ENCODE data around the gene ACSL6.

The ACSL6 gene, protein sequence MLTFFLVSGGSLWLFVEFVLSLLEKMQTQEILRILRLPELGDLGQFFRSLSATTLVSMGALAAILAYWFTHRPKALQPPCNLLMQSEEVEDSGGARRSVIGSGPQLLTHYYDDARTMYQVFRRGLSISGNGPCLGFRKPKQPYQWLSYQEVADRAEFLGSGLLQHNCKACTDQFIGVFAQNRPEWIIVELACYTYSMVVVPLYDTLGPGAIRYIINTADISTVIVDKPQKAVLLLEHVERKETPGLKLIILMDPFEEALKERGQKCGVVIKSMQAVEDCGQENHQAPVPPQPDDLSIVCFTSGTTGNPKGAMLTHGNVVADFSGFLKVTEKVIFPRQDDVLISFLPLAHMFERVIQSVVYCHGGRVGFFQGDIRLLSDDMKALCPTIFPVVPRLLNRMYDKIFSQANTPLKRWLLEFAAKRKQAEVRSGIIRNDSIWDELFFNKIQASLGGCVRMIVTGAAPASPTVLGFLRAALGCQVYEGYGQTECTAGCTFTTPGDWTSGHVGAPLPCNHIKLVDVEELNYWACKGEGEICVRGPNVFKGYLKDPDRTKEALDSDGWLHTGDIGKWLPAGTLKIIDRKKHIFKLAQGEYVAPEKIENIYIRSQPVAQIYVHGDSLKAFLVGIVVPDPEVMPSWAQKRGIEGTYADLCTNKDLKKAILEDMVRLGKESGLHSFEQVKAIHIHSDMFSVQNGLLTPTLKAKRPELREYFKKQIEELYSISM

GRCh38 chr5:132011622-132012343 is at the start of gene ACSL6:
ACSL6 (minus strand) TSS chr5:132011658; CDS start chr5:132011553, 105 bp downstream.
- no peak for DNase-seq (ENCODE audit: low read depth)

DNA sequence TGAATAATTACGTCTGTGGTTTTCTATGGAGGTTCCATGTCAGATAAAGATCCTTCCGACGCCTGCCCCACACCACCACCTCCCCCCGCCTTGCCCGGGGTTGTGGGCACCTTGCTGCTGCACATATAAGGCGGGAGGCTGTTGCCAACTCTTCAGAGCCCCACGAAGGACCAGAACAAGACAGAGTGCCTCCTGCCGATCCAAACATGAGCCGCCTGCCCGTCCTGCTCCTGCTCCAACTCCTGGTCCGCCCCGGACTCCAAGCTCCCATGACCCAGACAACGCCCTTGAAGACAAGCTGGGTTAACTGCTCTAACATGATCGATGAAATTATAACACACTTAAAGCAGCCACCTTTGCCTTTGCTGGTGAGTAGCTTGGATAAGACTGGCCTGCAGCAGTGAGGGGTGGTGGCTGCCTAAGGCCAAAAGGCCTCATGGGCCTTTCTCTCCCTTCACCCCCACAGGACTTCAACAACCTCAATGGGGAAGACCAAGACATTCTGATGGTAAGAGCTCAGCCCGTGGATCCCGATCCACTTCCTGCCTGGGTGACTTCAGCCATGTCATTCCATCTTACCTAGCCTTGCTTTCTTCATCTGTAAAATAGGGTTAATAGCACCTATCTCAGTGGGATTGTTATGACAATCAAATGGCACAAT is 49.2 kb upstream of the ACSL6 start, which contains the start of gene IL3:
IL3 (plus strand) TSS at position 155 of the 661 bp plus-strand sequence; CDS start at position 207, 52 bp downstream.
- no peak for DNase-seq (ENCODE audit: low read depth)

GRCh38 chr5:132059696-132060500 is 48.4 kb upstream of the ACSL6 start:
- DNase-seq (ENCODE audit: low read depth), result no peak

DNA sequence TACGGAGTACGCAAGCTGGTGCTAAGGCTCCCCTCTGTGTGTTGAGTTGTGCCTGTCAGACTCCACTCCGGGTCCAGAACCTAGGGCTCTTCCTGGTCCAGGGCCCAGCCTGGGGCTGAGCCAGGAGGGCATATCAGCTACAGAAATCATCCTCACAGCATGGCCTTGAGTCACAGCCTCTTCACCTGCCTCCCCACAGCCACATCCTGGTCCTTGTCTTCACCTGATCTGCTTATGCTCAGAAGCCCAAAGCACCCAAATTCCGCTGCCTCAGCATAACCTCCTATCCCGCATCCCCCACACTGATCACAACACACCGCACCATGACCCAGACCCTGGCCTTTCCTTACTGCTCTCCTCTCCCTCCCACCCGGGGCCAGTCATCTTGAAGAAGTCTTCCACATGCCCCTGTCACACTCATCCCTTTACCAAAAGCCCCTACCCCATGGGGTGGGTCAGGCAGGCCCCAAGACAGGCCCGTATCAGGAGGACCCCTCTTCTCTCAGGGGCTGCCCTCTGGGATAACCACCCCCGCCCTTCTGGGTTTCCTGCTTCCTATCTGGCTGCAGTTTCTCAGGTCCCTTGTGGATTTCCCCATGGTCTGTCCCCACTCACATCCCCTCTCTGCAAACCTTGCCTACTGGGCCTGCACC is 47.7 kb upstream of the ACSL6 start:
- DNase-seq (ENCODE audit: low read depth), result no peak

GRCh38 chr5:132058646-132059042 is 47.2 kb upstream of the ACSL6 start:
- no peak for DNase-seq (ENCODE audit: low read depth)

- no peak for DNase-seq (ENCODE audit: low read depth)
These were observed 46.2 kb upstream of the ACSL6 start for GRCh38 chr5:132057498-132058255.

- DNase-seq (ENCODE audit: low read depth), result no peak
These were observed 45.4 kb upstream of the ACSL6 start for GRCh38 chr5:132056610-132057497.

DNA sequence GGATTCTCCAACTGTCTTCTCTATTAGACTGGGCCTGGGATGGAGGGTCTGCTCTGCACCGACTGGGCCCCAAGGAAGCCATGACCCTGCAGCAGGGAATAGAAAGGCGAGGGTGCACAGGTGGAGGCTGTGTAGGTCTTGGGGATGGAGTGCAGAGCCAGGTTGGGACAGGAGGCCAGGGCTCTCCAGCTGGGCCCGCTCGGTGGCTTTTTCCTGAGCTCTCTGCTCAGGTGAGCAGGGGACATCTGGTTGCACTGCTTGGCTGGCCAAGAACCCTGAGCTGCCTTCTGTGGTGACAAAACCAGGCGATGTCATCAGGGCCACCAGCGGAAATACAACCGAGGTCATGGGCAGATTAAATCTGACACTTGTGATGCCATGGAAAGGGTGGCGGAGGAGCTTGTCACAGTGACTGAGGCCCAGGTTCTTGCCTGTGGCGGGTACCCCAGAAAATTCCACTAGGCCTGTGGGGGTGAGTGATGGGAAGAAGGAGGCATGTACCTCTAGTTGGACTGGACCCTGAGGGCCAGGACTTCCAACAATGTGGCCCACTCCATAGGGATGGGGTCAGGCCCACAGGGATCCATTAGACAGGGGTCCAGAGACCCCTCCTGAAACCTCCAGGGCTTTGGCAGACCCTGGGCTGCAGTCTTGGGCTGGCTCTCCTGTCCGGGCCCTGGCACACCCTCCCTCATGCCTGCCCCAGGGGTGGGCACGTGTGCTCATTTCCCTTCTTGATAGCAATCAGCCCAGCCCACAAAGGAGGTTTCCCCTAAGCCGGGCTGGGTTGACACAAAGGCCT is 44.6 kb upstream of the ACSL6 start:
- DNase-seq (ENCODE audit: low read depth), result no peak

- DNase-seq (ENCODE audit: low read depth), result no peak
These were observed 44.0 kb upstream of the ACSL6 start for GRCh38 chr5:132055441-132055807.

DNA sequence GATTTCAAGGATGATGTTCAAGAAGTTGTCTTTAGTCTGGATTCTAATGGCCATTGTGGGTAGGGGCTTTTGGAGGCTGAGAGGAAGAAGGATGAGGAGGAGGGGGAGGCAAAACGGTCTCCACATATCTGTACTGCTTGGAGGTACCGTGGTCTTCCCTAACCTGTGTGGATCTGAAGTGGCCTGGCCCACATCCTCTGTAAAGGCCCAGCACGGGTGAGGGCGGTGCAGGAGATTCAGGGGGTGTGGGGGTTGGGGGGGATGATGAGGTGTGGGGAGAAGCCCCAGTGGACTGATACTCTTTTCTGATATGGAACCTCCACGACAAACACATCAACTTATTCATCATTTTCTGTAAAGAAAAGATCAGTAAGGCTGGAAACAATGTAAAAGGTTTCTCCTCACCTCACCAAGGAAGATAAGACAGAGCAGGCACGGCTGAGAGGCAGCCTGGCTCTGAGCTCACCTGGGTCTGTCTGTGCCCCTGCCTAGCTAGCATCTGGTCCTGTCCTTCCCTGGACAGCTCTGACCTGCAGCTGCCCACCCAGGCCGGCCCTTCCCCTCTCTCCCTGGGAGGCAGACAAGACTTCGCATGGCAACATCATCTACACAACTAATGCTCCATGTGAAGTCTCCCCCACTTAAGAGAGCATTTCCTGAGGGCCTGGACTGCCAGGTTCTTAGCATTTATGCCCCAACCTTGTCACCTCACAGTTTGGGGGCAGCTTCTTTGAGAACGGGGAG is 43.4 kb upstream of the ACSL6 start:
- no peak for DNase-seq (ENCODE audit: low read depth)

- no peak for DNase-seq (ENCODE audit: low read depth)
These were observed 42.7 kb upstream of the ACSL6 start for GRCh38 chr5:132054031-132054696.

DNA sequence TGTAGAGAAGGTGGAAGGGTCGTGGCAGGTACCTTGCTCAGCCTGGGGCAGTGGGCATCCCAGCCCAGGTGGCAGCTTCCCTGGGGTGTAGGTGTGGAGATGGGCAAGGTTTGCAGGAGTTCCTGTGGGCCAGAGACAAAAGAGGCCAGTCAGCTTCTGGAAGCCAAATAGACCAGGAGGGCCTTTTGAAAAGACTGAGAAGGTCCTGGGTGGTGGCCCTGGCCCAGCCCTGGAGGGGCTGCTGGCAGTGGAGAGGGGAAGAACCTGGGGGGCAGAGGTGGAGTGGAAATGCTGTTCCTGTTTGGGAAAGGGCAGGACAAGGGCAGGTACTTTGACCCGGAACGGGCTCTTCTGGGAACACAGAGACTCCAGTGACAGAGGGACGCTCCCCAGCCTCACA is 42.0 kb upstream of the ACSL6 start:
- no peak for DNase-seq (ENCODE audit: low read depth)

DNA sequence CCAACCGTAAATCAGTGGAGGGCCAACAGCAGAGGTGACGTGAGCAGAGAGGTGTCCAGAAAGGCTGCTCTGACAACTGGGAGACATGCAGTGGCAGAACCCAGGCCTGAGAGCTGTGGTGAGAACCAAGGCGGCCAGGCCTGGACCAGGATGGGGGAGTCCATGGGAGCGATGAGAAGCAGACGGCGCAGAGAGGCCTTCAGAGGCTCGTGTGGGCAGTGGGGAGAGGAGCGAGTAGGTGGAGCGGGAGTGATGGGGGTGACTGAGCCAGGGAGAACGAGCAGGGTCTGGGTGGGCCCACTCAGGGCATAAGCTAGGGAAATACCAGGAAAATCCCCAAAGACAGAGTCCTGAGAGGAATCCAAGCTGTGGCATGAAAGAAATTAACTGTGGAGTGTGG is 41.1 kb upstream of the ACSL6 start:
- no peak for DNase-seq (ENCODE audit: low read depth)

DNA sequence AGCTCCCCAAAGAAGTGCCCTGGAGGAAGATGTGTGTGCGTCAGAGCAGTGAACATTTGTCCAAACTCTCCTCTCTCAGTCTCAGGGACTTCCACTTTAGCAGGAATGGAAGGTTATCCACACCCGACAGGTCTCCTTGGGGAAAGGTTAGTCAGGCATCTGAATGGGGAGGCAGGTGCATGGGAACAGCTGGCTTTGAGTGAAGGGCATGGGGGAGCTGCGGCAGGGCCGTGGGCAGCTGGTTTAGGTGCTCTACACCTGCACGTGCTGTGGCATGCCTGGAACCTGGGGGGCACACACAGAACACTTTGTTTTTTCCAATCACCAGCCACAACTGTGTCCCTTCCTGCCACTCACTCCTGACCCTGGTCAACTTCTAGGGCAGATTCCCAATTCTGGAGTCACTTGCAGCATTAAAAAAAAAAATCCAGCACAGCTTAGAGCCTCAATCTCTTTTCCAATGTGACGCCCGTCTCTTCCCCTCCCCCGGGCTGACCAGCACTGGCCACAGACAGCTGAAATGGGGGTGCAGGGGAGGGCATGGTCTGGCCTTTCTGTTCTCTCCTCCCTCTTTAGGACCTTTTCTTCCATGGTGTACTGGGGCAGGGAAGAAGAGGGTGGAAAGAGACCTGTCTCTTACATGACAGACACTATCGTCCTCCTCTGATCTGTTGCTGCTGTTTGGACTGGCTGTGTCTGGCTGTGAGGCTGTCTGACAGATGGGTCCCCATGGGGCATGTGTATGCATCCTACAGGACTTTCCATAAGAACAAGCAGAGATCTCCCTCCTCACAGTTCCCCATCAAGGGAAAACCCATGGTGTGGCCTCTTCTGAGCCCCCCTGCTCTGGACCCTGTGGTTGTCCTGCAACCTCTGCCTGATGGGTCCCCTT is 39.4 kb upstream of the ACSL6 start:
- no peak for DNase-seq (ENCODE audit: low read depth)

DNA sequence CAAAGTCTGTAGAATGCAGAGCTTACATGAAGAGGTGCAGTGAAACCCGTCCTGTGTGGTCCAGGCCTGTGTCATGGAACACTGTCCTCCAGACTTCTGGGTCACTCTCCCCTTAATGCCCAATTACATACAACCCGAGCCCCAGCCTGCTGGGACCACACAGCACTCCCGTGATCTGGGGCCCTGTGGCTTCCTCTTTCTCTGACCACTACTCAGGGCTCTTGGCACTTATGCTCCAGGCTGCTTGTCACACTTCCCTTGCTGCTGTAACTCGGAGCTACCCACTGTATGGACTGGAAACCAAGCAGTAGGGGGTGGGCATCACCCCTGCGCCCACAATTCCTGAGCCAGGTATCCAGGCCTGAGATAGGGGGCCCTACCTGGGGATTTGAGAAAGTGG is 38.7 kb upstream of the ACSL6 start:
- DNase-seq (ENCODE audit: low read depth), result no peak

GRCh38 chr5:132049559-132049958 is 38.1 kb upstream of the ACSL6 start:
- no peak for DNase-seq (ENCODE audit: low read depth)
